GM12892 (cell line): ENCODE data around the gene QKI.

Experiments used
- POLR2A ChIP-seq: IDR thresholded peaks from 2 replicates; pipeline ENCODE4 v1.6.1; 2011; ENCODE audit warnings: low read depth, low read length, control low read depth
- TAF1 ChIP-seq: IDR thresholded peaks from 2 replicates; pipeline ENCODE4 v1.6.1; 2011; ENCODE audit warnings: low read depth, mild to moderate bottlenecking, control low read depth, low read length, borderline replicate concordance

- TF ChIP-seq POLR2A (no peak), TAF1 (no peak)
Observed at GRCh38 chr6:163533443-163533842, 118.9 kb downstream of the QKI start.
